HepG2 (cell line): ENCODE results near the gene HBA1. TPM values are rescaled to one million over a fixed set of nuclear protein-coding genes. Genes with fewer than 3 reads are reported as not detected.

Experiments
- HDAC1 ChIP-seq: sonication (generic); formaldehyde crosslinking; IDR thresholded peaks from 2 replicates; pipeline ENCODE4 v1.5.1; 2020; ENCODE audit warnings: mild to moderate bottlenecking, missing genetic modification reagents
- KDM5B ChIP-seq: sonication (generic); formaldehyde crosslinking; IDR thresholded peaks from 2 replicates; pipeline ENCODE4 v1.4.0; 2020; ENCODE audit warnings: missing genetic modification reagents, mild to moderate bottlenecking, borderline replicate concordance
- KLF9 ChIP-seq: IDR thresholded peaks from 2 replicates; pipeline ENCODE4 v1.6.1; 2016; ENCODE audit warnings: low read depth
- SOX5 ChIP-seq: IDR thresholded peaks from 2 replicates; pipeline ENCODE4 v1.6.1; 2016; ENCODE audit warnings: borderline replicate concordance
- ZNF878 ChIP-seq: sonication (generic); formaldehyde crosslinking; IDR thresholded peaks from 2 replicates; pipeline ENCODE4 v1.8.1; 2023; ENCODE audit warnings: mild to moderate bottlenecking, missing genetic modification reagents, moderate library complexity
- polyA plus RNA-seq, 8 experiments: library from polyadenylated mRNA; depleted of rRNA in 3 of 8; stranded (reverse) in 7 of 8; unstranded in 1 of 8; fragments of >200 nt; fragmentation: Illumina TruSeq in 4 of 8; extraction: Trizol in 4 of 8; gene quantifications; 2 replicates each; pipeline versions ENCODE4 v1.2.1 to v1.2.3, GENCODE V29; 2011 to 2016; ENCODE audit warnings: low read depth in 4 of 8, missing spikeins in 1 of 8, mixed read lengths in 1 of 8; ENCODE audit not compliant: insufficient read depth in 1 of 8
- total RNA-seq, 5 experiments: library from RNA; depleted of rRNA; stranded (reverse); fragments of >200 nt; fragmentation: Illumina TruSeq; extraction: Trizol; gene quantifications; 2 replicates each; pipeline ENCODE4 v1.2.3, GENCODE V29; 2016; ENCODE audit warnings: low read depth in 1 of 5
- TF ChIP-seq, protein P1 (sequence below): sonication (generic); formaldehyde crosslinking; IDR thresholded peaks from 2 replicates; pipeline ENCODE4 v1.4.0; 2020; ENCODE audit warnings: missing genetic modification reagents
- TF ChIP-seq, protein P2 (sequence below): sonication (generic); formaldehyde crosslinking; IDR thresholded peaks from 2 replicates; pipeline ENCODE4 v1.4.0; 2020; ENCODE audit warnings: mild to moderate bottlenecking, missing genetic modification reagents
- TF ChIP-seq, protein P3 (sequence below): IDR thresholded peaks from 2 replicates; pipeline ENCODE4 v1.6.1; 2012; ENCODE audit warnings: inconsistent platforms

Gene HBA1
- total and polyA plus RNA-seq, 2 of the 13 experiments (the other 11 are each of a cell fraction or from before 2014, with no cell fraction given), result 0.59 TPM; not detected in 1

DNA sequence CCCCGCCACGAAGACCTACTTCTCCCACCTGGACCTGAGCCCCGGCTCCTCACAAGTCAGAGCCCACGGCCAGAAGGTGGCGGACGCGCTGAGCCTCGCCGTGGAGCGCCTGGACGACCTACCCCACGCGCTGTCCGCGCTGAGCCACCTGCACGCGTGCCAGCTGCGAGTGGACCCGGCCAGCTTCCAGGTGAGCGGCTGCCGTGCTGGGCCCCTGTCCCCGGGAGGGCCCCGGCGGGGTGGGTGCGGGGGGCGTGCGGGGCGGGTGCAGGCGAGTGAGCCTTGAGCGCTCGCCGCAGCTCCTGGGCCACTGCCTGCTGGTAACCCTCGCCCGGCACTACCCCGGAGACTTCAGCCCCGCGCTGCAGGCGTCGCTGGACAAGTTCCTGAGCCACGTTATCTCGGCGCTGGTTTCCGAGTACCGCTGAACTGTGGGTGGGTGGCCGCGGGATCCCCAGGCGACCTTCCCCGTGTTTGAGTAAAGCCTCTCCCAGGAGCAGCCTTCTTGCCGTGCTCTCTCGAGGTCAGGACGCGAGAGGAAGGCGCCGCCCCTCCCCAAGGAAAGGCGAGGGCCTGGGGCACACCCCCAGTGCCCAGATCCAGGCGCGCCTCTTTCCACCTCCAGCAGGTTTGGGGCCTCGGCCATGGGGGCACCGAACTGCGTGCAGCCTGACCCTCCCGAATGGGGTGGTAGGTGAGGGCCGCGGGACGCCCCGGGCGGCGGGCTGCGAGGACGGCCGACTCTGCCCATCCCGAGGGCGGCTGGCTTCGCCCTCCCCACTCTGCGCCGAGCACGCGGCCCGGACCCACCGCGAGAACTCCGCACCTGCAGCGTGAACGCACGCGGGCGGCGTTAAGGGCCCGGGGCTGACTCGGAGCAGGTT is 4.4 kb downstream of the HBA1 start (continued):
- TF ChIP-seq, protein P1, sequence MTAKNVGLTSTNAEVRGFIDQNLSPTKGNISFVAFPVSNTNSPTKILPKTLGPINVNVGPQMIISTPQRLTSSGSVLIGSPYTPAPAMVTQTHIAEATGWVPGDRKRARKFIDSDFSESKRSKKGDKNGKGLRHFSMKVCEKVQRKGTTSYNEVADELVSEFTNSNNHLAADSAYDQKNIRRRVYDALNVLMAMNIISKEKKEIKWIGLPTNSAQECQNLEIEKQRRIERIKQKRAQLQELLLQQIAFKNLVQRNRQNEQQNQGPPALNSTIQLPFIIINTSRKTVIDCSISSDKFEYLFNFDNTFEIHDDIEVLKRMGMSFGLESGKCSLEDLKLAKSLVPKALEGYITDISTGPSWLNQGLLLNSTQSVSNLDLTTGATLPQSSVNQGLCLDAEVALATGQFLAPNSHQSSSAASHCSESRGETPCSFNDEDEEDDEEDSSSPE (CRISPR knock-in tag), result peak; percentile 96
- TF ChIP-seq, protein P2, sequence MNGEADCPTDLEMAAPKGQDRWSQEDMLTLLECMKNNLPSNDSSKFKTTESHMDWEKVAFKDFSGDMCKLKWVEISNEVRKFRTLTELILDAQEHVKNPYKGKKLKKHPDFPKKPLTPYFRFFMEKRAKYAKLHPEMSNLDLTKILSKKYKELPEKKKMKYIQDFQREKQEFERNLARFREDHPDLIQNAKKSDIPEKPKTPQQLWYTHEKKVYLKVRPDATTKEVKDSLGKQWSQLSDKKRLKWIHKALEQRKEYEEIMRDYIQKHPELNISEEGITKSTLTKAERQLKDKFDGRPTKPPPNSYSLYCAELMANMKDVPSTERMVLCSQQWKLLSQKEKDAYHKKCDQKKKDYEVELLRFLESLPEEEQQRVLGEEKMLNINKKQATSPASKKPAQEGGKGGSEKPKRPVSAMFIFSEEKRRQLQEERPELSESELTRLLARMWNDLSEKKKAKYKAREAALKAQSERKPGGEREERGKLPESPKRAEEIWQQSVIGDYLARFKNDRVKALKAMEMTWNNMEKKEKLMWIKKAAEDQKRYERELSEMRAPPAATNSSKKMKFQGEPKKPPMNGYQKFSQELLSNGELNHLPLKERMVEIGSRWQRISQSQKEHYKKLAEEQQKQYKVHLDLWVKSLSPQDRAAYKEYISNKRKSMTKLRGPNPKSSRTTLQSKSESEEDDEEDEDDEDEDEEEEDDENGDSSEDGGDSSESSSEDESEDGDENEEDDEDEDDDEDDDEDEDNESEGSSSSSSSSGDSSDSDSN (CRISPR knock-in tag), result peak; percentile 59
- peak; percentile 94 for TF ChIP-seq KLF9 (CRISPR knock-in tag)
- TF ChIP-seq, protein P3, sequence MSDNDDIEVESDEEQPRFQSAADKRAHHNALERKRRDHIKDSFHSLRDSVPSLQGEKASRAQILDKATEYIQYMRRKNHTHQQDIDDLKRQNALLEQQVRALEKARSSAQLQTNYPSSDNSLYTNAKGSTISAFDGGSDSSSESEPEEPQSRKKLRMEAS, result peak; percentile 100
- TF ChIP-seq SOX5, result peak; percentile 64; the same call in 1 of the 2 replicates
- TF ChIP-seq ZNF878 (CRISPR knock-in tag), result peak; percentile 93
- peak; percentile 100 for TF ChIP-seq KDM5B
- TF ChIP-seq HDAC1 (CRISPR knock-in tag), result peak; percentile 82
